Measurements from ENCODE around the gene KRTAP10-5.

- TF ChIP-seq CTCF (IDR thresholded peaks at IDR 0.05) (no peak), POLR2A (IDR thresholded peaks at IDR 0.05) (no peak)
These were observed 12.3 kb upstream of the KRTAP10-5 start, which contains the start of gene KRTAP10-6 for GRCh38 chr21:44592446-44593311.

Measured in right lobe of liver (tissue), 4 donors.